Brain microvascular endothelial cell (primary cell): ENCODE data around the gene CLDN34.
A peak's percentile ranks its signal among the peaks of the same experiment; 100 is the strongest.

Source experiments
- DNase-seq: peaks from one replicate; pipeline ENCODE4 v3.0.0-alpha.2; 2020
- H3K27ac ChIP-seq: fragments of 250-450 bp; sonication (Bioruptor Pico); 2 replicates; pipeline ENCODE4 v1.5.1; 2020; ENCODE audit warnings: mild to moderate bottlenecking, moderate library complexity
- H3K27me3 ChIP-seq: fragments of 250-450 bp; sonication (Bioruptor Pico); replicated peaks from 2 replicates; pipeline ENCODE4 v1.5.1; 2020; ENCODE audit warnings: mild to moderate bottlenecking
- H3K36me3 ChIP-seq: fragments of 250-450 bp; sonication (Bioruptor Pico); replicated peaks from 2 replicates; pipeline ENCODE4 v1.5.1; 2020; ENCODE audit warnings: mild to moderate bottlenecking
- H3K4me3 ChIP-seq: 2 replicates; pipeline ENCODE4 v1.5.1; 2011; ENCODE audit warnings: low read depth, mild to moderate bottlenecking, control low read depth, low read length, moderate library complexity
- CTCF ChIP-seq: IDR thresholded peaks from 2 replicates; pipeline ENCODE4 v1.5.1; 2011; ENCODE audit warnings: low read depth, mild to moderate bottlenecking, moderate library complexity, low read length, control low read depth, inconsistent platforms; ENCODE audit errors: missing control alignments
- in situ Hi-C: cut with HindIII; loops from 2 replicates; pipeline ENCODE4 v1.10.0; 2017; ENCODE audit warnings: low sequenced_read_pairs, low pct_ligation_motif_present

Gene CLDN34

DNA sequence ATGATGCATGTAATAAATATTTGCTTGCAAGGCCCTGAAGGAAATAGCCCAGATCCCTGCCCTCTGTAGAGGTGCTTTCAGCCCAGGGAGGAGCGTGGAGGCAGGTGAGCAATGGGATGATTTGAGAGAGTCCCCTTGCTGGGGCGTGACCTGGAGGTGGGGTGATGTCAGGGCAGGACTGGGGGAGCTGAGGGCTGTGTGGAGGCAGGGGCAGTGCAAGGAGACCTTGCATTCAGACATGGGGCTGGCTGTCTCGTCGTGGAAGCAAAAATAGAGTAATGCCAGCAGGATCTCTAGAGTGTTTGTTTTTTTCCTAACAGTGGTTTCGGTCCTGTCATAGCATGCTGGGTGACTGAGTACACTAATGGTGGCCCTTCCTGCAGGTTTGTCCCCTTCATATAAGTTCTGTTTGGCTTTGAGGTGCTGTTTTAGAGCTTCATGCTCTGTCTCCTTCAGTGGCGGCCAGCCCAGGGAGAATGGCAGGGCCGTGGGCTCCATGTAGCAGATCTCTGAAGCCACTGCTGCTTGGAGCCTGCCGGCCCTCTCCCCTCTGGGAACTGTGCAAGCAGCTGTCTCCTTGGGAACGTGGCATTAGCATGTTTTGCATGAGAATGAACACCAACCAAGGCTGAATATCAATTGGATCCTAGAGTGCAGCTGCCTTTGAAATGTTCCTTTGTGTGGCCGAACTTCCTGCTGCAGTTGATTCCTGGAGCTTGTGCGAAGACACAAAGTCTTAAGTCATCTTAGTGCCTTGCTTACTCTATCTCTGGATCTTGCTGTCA lies 39.3 kb upstream of the CLDN34 start:
- no peak for TF ChIP-seq CTCF
- H3K27ac ChIP-seq, result no peak overlapping the region
- no peaks in the 10 kb centered on the region for H3K27me3 ChIP-seq
- no peaks in the 10 kb centered on the region for H3K36me3 ChIP-seq
- in situ Hi-C loops, result no loop called here
- no peak for DNase-seq
- H3K4me3 ChIP-seq, result no peak overlapping the region

- Histone ChIP-seq H3K27me3 (no peaks in the 10 kb centered on the region), H3K27ac (no peak overlapping the region), H3K36me3 (no peaks in the 10 kb centered on the region), H3K4me3 (no peak overlapping the region)
- TF ChIP-seq CTCF, result no peak
- no peak for DNase-seq
- in situ Hi-C loops, result no loop called here
Measured at GRCh38 chrX:9935436-9935835, 31.7 kb upstream of the CLDN34 start.

- DNase-seq, result no peak
- no peak for TF ChIP-seq CTCF
- in situ Hi-C loops, result no loop called here
Measured at GRCh38 chrX:9937761-9938160, 29.4 kb upstream of the CLDN34 start.

GRCh38 chrX:9938516-9938915 lies 28.6 kb upstream of the CLDN34 start:
- H3K27ac ChIP-seq, result no peak overlapping the region
- no peaks in the 10 kb centered on the region for H3K27me3 ChIP-seq
- TF ChIP-seq CTCF, result no peak
- no peak overlapping the region for H3K4me3 ChIP-seq
- no peaks in the 10 kb centered on the region for H3K36me3 ChIP-seq
- in situ Hi-C loops, result no loop called here
- DNase-seq, result no peak

More at GRCh38 chrX:9937761-9938160, 29.4 kb upstream of the CLDN34 start:
- Histone ChIP-seq H3K4me3 (no peak overlapping the region), H3K36me3 (no peaks in the 10 kb centered on the region), H3K27me3 (no peaks in the 10 kb centered on the region), H3K27ac (no peak overlapping the region)

- in situ Hi-C loops, result no loop called here
- no peaks in the 10 kb centered on the region for H3K36me3 ChIP-seq
- DNase-seq, result peak; percentile 55
- H3K4me3 ChIP-seq, result no peak overlapping the region
- no peak for TF ChIP-seq CTCF
- no peak overlapping the region for H3K27ac ChIP-seq
- no peaks in the 10 kb centered on the region for H3K27me3 ChIP-seq
Measured at GRCh38 chrX:9940421-9940820, 26.7 kb upstream of the CLDN34 start.

GRCh38 chrX:9942086-9942485 lies 25.1 kb upstream of the CLDN34 start:
- no peak overlapping the region for H3K27ac ChIP-seq
- H3K4me3 ChIP-seq, result no peak overlapping the region
- no peak for DNase-seq
- in situ Hi-C loops, result no loop called here
- H3K36me3 ChIP-seq, result no peaks in the 10 kb centered on the region
- TF ChIP-seq CTCF, result no peak
- no peaks in the 10 kb centered on the region for H3K27me3 ChIP-seq
